ENCODE results near the gene COL16A1.

DNA sequence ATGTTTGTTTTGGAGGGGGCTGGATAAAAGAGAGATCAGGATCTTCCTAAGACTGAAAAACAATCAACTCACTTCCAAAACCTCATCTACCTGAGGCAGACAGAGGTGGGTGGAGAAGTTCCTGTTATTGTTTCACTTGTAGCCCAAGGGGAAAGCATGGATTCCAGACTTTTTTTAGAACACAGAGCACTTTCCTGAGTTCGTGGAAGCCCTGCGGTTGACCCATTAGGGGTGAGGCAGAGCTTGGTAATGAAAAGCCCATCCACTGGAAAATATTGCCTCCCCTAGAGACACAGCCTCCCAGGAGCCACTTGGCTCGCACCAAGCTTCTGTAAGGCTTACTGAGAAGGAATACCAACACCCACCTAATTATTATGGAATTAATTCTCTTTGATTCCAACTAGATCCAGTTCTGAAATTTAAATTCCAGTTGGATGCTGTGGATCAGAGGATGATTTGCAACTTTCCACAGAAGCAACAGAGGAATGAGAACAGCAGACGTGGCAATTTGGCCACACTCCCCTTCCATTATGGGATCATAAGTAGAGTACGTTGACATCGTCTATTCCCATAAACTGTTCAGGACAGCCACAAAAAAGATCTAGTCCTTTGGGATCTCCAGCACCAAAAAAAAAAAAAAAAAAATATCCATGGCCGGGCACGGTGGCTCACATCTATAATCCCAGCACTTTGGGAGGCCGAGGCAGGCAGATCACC is 55.0 kb downstream of the COL16A1 start:
- TF ChIP-seq, protein P1, sequence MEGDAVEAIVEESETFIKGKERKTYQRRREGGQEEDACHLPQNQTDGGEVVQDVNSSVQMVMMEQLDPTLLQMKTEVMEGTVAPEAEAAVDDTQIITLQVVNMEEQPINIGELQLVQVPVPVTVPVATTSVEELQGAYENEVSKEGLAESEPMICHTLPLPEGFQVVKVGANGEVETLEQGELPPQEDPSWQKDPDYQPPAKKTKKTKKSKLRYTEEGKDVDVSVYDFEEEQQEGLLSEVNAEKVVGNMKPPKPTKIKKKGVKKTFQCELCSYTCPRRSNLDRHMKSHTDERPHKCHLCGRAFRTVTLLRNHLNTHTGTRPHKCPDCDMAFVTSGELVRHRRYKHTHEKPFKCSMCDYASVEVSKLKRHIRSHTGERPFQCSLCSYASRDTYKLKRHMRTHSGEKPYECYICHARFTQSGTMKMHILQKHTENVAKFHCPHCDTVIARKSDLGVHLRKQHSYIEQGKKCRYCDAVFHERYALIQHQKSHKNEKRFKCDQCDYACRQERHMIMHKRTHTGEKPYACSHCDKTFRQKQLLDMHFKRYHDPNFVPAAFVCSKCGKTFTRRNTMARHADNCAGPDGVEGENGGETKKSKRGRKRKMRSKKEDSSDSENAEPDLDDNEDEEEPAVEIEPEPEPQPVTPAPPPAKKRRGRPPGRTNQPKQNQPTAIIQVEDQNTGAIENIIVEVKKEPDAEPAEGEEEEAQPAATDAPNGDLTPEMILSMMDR (IDR thresholded peaks at IDR 0.05): no peak
- TF ChIP-seq POLR2A (IDR thresholded peaks at IDR 0.05): no peak
